Neural progenitor cell (in vitro differentiated cells): Measurements from ENCODE around the gene WFDC2.

ENCODE experiments used
- CTCF ChIP-seq: fragments of 200-600 bp; sonication (generic); IDR thresholded peaks from 2 replicates; pipeline ENCODE4 v1.5.1; 2017; ENCODE audit warnings: antibody characterized with exemption, mild to moderate bottlenecking
- EZH2 ChIP-seq: fragments of 200-600 bp; sonication (generic); IDR thresholded peaks from 2 replicates; pipeline ENCODE4 v1.6.1; 2017; ENCODE audit warnings: antibody characterized with exemption, mild to moderate bottlenecking, moderate library complexity
- EZH2phosphoT487 ChIP-seq: fragments of 200-600 bp; sonication (generic); IDR thresholded peaks from 2 replicates; pipeline ENCODE4 v1.6.1; 2017; ENCODE audit warnings: antibody characterized with exemption

- TF ChIP-seq CTCF (no peak), EZH2 (no peak), EZH2phosphoT487 (no peak)
Measured at GRCh38 chr20:45527294-45527693, 57.7 kb downstream of the WFDC2 start.
